HG03575 (cell line): ENCODE data around the gene PAGE4.

Experiments used
- ATAC-seq: cut with Tn5 transposase; IDR thresholded peaks from one replicate; pipeline ENCODE4 v1.9.1; 2021; ENCODE audit not compliant: unreplicated experiment, insufficient number of reproducible peaks, low FRiP score; ENCODE audit errors: extremely low read depth

Gene PAGE4

GRCh38 chrX:49860867-49861535, 31.9 kb downstream of the PAGE4 start:
- no peak for ATAC-seq

GRCh38 chrX:49862093-49862492, 33.0 kb downstream of the PAGE4 start:
- ATAC-seq = no peak

- ATAC-seq = no peak
Measured at GRCh38 chrX:49868739-49869138, 39.6 kb downstream of the PAGE4 start.

GRCh38 chrX:49876750-49877149, 47.6 kb downstream of the PAGE4 start:
- ATAC-seq = no peak

GRCh38 chrX:49877397-49878101, 48.4 kb downstream of the PAGE4 start:
- ATAC-seq = no peak

- no peak for ATAC-seq
Measured at GRCh38 chrX:49878128-49878833, 49.2 kb downstream of the PAGE4 start.

GRCh38 chrX:49878834-49879655, 49.9 kb downstream of the PAGE4 start, which contains the start of gene USP27X:
Gene USP27X, plus strand, starts transcription at chrX:49879484. Its CDS starts 824 bp downstream, at chrX:49880308.
- ATAC-seq = no peak

GRCh38 chrX:49879656-49880277, 50.7 kb downstream of the PAGE4 start:
- ATAC-seq = no peak

- no peak for ATAC-seq
Measured at GRCh38 chrX:49880668-49881067, 51.6 kb downstream of the PAGE4 start.
